ENCODE data around the gene PTGIS.

GRCh38 chr20:49496553-49497397 lies 71.2 kb downstream of the PTGIS start:
- TF ChIP-seq CTCF (IDR thresholded peaks at IDR 0.05 in 8 of 11, conservative IDR thresholded peaks at IDR 0.05 in 3 of 11) (no peak), POLR2AphosphoS5 (IDR thresholded peaks at IDR 0.05) (no peak)
